Urinary bladder (tissue), 4 donors: ENCODE data around the gene KIF22. TPM values are rescaled to one million over a fixed set of nuclear protein-coding genes. Genes with fewer than 3 reads are reported as not detected.

ENCODE experiments used
- DNase-seq: peaks from one replicate; pipeline ENCODE4 v3.0.0-alpha.2; 2015; ENCODE audit errors: extremely low spot score
- H3K27ac ChIP-seq: one replicate; pipeline ENCODE4 v1.5.1; 2013; ENCODE audit warnings: low read depth, mild to moderate bottlenecking, moderate library complexity
- H3K36me3 ChIP-seq: one replicate; pipeline ENCODE4 v1.6.1; 2013; ENCODE audit warnings: mild to moderate bottlenecking, moderate library complexity; ENCODE audit not compliant: insufficient read depth
- H3K4me1 ChIP-seq: one replicate; pipeline ENCODE4 v1.6.1; 2013; ENCODE audit warnings: mild to moderate bottlenecking, moderate library complexity; ENCODE audit not compliant: insufficient read depth
- H3K4me3 ChIP-seq: one replicate; pipeline ENCODE4 v1.5.1; 2013; ENCODE audit warnings: low read depth, low read length
- WGBS: extraction: QIAGEN DNeasy Blood & Tissue Kit; methylation state at CpG from one replicate; pipeline ENCODE4 v1.1.7; 2013; 5-methylcytosine and 5-hydroxymethylcytosine counted together
- polyA plus RNA-seq: library from polyadenylated mRNA; stranded (reverse); fragments of 200-250 nt; gene quantifications from one replicate; pipeline ENCODE4 v1.2.3, GENCODE V29; 2013
- total RNA-seq: library from RNA; depleted of rRNA; stranded (reverse); fragments of >200 nt; gene quantifications from one replicate; pipeline ENCODE4 v1.2.3, GENCODE V29; 2014
- donor health status: healthy with polysubstance abuse.
- donor health status: healthy.

KIF22 gene
- total and polyA plus RNA-seq, 2 donors: 27.0 to 37.0 TPM

GRCh38 chr16:29839822-29840221, 49.3 kb downstream of the KIF22 start:
- H3K36me3 ChIP-seq: peaks cover 6% of the 10 kb centered on the region
- no peak overlapping the region for H3K4me3 ChIP-seq
- H3K4me1 ChIP-seq: no peaks in the 10 kb centered on the region
- WGBS: 69% methylated on average over 6 of the region's 6 CpGs
- DNase-seq: no peak
- no peak overlapping the region for H3K27ac ChIP-seq

- WGBS: 76% methylated on average over 10 of the region's 10 CpGs
These were observed 49.7 kb downstream of the KIF22 start for GRCh38 chr16:29840240-29840639.

GRCh38 chr16:29841631-29842030, 51.1 kb downstream of the KIF22 start:
- Histone ChIP-seq H3K4me3 (no peak overlapping the region), H3K27ac (no peak overlapping the region), H3K4me1 (no peaks in the 10 kb centered on the region), H3K36me3 (peaks cover 9% of the 10 kb centered on the region)
- no peak for DNase-seq
- WGBS: 94% methylated on average over 23 of the region's 23 CpGs

More at GRCh38 chr16:29840240-29840639, 49.7 kb downstream of the KIF22 start:
- no peak overlapping the region for H3K27ac ChIP-seq
- no peak overlapping the region for H3K4me3 ChIP-seq
- H3K36me3 ChIP-seq: peaks cover 6% of the 10 kb centered on the region
- DNase-seq: no peak
- no peaks in the 10 kb centered on the region for H3K4me1 ChIP-seq

GRCh38 chr16:29842732-29843346, 52.3 kb downstream of the KIF22 start:
- H3K4me3 ChIP-seq: no peak overlapping the region
- peaks cover 13% of the 10 kb centered on the region for H3K36me3 ChIP-seq
- H3K27ac ChIP-seq: no peak overlapping the region
- H3K4me1 ChIP-seq: no peaks in the 10 kb centered on the region
- DNase-seq: no peak
- 89% methylated on average over 9 of the region's 9 CpGs for WGBS

- peaks cover 13% of the 10 kb centered on the region for H3K36me3 ChIP-seq
- DNase-seq: no peak
- no peak overlapping the region for H3K4me3 ChIP-seq
- WGBS: 89% methylated on average over 8 of the region's 8 CpGs
- H3K4me1 ChIP-seq: no peaks in the 10 kb centered on the region
- H3K27ac ChIP-seq: no peak overlapping the region
These were observed 53.4 kb downstream of the KIF22 start for GRCh38 chr16:29843931-29844330.

- peaks cover 13% of the 10 kb centered on the region for H3K36me3 ChIP-seq
- H3K27ac ChIP-seq: no peak overlapping the region
- H3K4me3 ChIP-seq: no peak overlapping the region
- no peak for DNase-seq
- no peaks in the 10 kb centered on the region for H3K4me1 ChIP-seq
- 79% methylated on average over 28 of the region's 28 CpGs for WGBS
These were observed 54.2 kb downstream of the KIF22 start for GRCh38 chr16:29844575-29845331.

GRCh38 chr16:29845656-29846055, 55.1 kb downstream of the KIF22 start:
- no peak for DNase-seq
- Histone ChIP-seq H3K27ac (no peak overlapping the region), H3K36me3 (peaks cover 11% of the 10 kb centered on the region), H3K4me3 (no peak overlapping the region), H3K4me1 (no peaks in the 10 kb centered on the region)
- WGBS: 93% methylated on average over 18 of the region's 18 CpGs

- Histone ChIP-seq H3K36me3 (peaks cover 7% of the 10 kb centered on the region), H3K27ac (no peak overlapping the region), H3K4me1 (no peaks in the 10 kb centered on the region), H3K4me3 (no peak overlapping the region)
- DNase-seq: no peak
- WGBS: 46% methylated on average over 15 of the region's 15 CpGs
These were observed 58.1 kb downstream of the KIF22 start for GRCh38 chr16:29848420-29849297.

GRCh38 chr16:29849505-29849904, 59.0 kb downstream of the KIF22 start:
- no peak overlapping the region for H3K27ac ChIP-seq
- H3K4me3 ChIP-seq: no peak overlapping the region
- no peaks in the 10 kb centered on the region for H3K4me1 ChIP-seq
- peaks cover 7% of the 10 kb centered on the region for H3K36me3 ChIP-seq
- WGBS: 43% methylated on average over 5 of the region's 5 CpGs
- no peak for DNase-seq

- H3K36me3 ChIP-seq: peaks cover 6% of the 10 kb centered on the region
- no peak overlapping the region for H3K4me3 ChIP-seq
- no peak overlapping the region for H3K27ac ChIP-seq
- H3K4me1 ChIP-seq: no peaks in the 10 kb centered on the region
- WGBS: 92% methylated on average over 3 of the region's 3 CpGs
- DNase-seq: no peak
These were observed 60.4 kb downstream of the KIF22 start for GRCh38 chr16:29850998-29851397.

- DNase-seq: no peak
- no peaks in the 10 kb centered on the region for H3K4me1 ChIP-seq
- H3K36me3 ChIP-seq: peaks cover under 1% of the 10 kb centered on the region
- 38% methylated on average over 7 of the region's 7 CpGs for WGBS
- no peak overlapping the region for H3K27ac ChIP-seq
- H3K4me3 ChIP-seq: no peak overlapping the region
These were observed 62.1 kb downstream of the KIF22 start for GRCh38 chr16:29852654-29853053.

GRCh38 chr16:29854520-29855100, 64.1 kb downstream of the KIF22 start:
- H3K27ac ChIP-seq: no peak overlapping the region
- peaks cover 3% of the 10 kb centered on the region for H3K36me3 ChIP-seq
- H3K4me1 ChIP-seq: no peaks in the 10 kb centered on the region
- H3K4me3 ChIP-seq: no peak overlapping the region
- DNase-seq: no peak
- WGBS: 92% methylated on average over 5 of the region's 5 CpGs
